Measurements from ENCODE around the gene PRKN.

DNA sequence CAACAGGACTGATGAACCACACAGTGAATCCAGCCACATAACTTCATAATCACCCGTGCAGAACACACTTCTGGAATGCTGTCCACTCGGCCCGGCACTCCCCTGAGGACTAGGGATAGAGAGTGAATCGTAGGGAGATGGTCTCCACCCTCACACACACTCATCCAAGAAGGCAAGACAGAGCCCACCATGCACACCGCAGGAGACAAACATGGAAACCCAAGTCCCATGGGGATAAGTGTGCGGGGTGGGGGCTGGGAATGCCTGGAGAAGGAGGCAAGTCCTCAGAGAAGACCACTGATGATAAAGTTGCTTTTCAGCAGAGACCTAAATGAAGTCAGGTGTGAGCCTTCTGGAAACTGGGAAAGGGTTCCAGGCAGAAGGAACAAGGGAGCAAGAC, 1054.5 kb downstream of the PRKN start:
- TF ChIP-seq, protein P1, sequence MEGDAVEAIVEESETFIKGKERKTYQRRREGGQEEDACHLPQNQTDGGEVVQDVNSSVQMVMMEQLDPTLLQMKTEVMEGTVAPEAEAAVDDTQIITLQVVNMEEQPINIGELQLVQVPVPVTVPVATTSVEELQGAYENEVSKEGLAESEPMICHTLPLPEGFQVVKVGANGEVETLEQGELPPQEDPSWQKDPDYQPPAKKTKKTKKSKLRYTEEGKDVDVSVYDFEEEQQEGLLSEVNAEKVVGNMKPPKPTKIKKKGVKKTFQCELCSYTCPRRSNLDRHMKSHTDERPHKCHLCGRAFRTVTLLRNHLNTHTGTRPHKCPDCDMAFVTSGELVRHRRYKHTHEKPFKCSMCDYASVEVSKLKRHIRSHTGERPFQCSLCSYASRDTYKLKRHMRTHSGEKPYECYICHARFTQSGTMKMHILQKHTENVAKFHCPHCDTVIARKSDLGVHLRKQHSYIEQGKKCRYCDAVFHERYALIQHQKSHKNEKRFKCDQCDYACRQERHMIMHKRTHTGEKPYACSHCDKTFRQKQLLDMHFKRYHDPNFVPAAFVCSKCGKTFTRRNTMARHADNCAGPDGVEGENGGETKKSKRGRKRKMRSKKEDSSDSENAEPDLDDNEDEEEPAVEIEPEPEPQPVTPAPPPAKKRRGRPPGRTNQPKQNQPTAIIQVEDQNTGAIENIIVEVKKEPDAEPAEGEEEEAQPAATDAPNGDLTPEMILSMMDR (IDR thresholded peaks at IDR 0.05): no peak
- TF ChIP-seq POLR2A (IDR thresholded peaks at IDR 0.05): no peak
